Brain microvascular endothelial cell (primary cell): ENCODE data around the gene HMCN2.

Source experiments
- DNase-seq: peaks from one replicate; pipeline ENCODE4 v3.0.0-alpha.2; 2020
- H3K27ac ChIP-seq: fragments of 250-450 bp; sonication (Bioruptor Pico); 2 replicates; pipeline ENCODE4 v1.5.1; 2020; ENCODE audit warnings: mild to moderate bottlenecking, moderate library complexity
- H3K27me3 ChIP-seq: fragments of 250-450 bp; sonication (Bioruptor Pico); replicated peaks from 2 replicates; pipeline ENCODE4 v1.5.1; 2020; ENCODE audit warnings: mild to moderate bottlenecking
- H3K36me3 ChIP-seq: fragments of 250-450 bp; sonication (Bioruptor Pico); replicated peaks from 2 replicates; pipeline ENCODE4 v1.5.1; 2020; ENCODE audit warnings: mild to moderate bottlenecking
- H3K4me3 ChIP-seq: 2 replicates; pipeline ENCODE4 v1.5.1; 2011; ENCODE audit warnings: low read depth, mild to moderate bottlenecking, control low read depth, low read length, moderate library complexity
- in situ Hi-C: cut with HindIII; loops from 2 replicates; pipeline ENCODE4 v1.10.0; 2017; ENCODE audit warnings: low sequenced_read_pairs, low pct_ligation_motif_present
- TF ChIP-seq, protein P1 (sequence below): IDR thresholded peaks from 2 replicates; pipeline ENCODE4 v1.5.1; 2011; ENCODE audit warnings: low read depth, mild to moderate bottlenecking, moderate library complexity, low read length, control low read depth, inconsistent platforms; ENCODE audit errors: missing control alignments

Gene HMCN2

DNA sequence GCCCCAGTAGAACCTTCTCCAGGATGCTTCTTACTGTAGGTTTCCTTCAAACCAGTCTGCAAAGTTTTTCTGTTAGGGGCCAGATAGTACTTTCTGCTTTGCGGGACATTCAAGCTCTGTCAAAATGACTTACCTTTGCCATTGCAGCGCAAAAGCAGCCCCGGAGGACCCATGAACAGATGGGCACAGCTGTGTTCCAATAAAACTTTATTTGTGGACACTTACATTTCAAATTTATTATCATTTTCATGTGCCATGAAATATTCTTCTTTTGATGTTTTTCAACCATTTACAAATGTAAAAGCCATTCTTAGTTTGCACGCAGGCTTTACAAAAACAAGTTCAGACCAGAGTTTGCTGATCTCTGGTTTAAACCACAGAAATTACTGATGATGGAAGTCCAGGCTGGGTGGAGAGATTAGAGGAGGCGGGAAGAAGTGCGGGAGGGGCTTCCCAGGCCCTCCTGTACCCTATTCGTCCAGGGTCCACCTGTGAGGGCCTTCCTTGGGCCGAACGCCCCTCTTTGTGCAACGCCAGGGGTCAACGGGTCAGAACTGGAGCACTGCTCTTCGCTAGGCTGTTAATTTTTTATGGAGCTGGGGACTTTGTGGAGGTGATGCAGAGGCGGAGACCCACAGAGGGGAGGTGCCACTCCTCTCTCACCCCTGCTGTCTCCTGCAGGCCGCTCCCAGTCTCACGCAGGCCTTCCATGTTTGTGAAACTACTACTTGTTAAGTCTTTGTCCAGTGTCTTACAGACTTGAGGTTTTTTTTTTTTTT lies 171.6 kb downstream of the HMCN2 start:
- no peak overlapping the region for H3K27ac ChIP-seq
- no peak overlapping the region for H3K4me3 ChIP-seq
- TF ChIP-seq, protein P1, sequence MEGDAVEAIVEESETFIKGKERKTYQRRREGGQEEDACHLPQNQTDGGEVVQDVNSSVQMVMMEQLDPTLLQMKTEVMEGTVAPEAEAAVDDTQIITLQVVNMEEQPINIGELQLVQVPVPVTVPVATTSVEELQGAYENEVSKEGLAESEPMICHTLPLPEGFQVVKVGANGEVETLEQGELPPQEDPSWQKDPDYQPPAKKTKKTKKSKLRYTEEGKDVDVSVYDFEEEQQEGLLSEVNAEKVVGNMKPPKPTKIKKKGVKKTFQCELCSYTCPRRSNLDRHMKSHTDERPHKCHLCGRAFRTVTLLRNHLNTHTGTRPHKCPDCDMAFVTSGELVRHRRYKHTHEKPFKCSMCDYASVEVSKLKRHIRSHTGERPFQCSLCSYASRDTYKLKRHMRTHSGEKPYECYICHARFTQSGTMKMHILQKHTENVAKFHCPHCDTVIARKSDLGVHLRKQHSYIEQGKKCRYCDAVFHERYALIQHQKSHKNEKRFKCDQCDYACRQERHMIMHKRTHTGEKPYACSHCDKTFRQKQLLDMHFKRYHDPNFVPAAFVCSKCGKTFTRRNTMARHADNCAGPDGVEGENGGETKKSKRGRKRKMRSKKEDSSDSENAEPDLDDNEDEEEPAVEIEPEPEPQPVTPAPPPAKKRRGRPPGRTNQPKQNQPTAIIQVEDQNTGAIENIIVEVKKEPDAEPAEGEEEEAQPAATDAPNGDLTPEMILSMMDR, result no peak
- no peak for DNase-seq
- no peaks in the 10 kb centered on the region for H3K27me3 ChIP-seq
- in situ Hi-C loops, result no loop called here
- H3K36me3 ChIP-seq, result no peaks in the 10 kb centered on the region

DNA sequence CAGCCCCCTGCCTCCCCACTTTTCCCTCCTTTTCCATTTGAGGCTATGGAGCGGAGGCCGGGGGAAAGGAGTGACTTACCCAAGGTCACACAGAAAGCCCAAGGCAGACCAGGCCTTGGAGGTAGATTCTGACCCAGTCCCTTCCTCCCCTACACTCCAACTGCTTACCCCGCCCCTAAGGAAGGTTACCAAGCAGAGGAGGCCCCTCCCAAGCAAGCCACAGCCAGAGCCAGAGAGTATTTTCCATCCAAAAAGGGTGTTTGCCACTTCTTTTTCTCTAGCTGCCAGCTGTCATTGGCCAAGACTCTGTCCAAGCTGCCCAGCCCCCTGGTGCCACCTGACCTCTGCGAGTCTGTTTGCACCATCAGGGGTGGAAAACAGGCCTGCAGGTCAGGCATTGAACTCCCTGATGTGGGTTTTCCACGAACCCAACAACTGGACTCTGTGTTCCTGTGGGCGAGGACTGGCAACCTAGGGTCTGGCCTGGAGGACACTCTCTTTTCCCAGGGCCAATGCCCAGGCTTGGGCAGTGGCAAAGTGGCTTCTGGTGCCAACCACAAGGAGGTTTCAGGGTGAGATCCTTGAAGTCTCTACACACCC lies 172.9 kb downstream of the HMCN2 start:
- Histone ChIP-seq H3K27me3 (no peaks in the 10 kb centered on the region), H3K4me3 (no peak overlapping the region), H3K27ac (no peak overlapping the region), H3K36me3 (no peaks in the 10 kb centered on the region)
- no peak for DNase-seq
- in situ Hi-C loops, result no loop called here
- TF ChIP-seq, protein P1, result no peak

DNA sequence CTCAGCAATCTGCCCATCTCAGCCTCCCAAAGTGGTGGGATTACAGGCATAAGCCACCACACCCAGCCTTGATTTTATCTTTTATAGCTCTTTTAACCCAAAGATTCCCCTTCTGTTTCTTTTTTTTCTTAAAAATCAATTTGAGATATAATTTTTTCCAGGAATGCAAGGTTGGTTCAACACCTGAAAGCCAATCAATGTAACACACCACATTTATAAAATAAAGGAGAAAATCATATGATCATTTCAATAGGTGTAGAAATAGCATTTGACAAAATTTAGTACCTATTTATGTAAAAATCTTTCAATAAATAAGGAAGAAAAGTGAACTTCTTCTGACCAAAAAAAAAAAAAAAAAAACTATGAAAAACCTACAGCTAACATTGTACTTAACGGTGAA lies 175.5 kb downstream of the HMCN2 start:
- no peak overlapping the region for H3K4me3 ChIP-seq
- in situ Hi-C loops, result no loop called here
- DNase-seq, result no peak
- no peak overlapping the region for H3K27ac ChIP-seq
- no peaks in the 10 kb centered on the region for H3K27me3 ChIP-seq
- TF ChIP-seq, protein P1, result no peak
- H3K36me3 ChIP-seq, result no peaks in the 10 kb centered on the region

DNA sequence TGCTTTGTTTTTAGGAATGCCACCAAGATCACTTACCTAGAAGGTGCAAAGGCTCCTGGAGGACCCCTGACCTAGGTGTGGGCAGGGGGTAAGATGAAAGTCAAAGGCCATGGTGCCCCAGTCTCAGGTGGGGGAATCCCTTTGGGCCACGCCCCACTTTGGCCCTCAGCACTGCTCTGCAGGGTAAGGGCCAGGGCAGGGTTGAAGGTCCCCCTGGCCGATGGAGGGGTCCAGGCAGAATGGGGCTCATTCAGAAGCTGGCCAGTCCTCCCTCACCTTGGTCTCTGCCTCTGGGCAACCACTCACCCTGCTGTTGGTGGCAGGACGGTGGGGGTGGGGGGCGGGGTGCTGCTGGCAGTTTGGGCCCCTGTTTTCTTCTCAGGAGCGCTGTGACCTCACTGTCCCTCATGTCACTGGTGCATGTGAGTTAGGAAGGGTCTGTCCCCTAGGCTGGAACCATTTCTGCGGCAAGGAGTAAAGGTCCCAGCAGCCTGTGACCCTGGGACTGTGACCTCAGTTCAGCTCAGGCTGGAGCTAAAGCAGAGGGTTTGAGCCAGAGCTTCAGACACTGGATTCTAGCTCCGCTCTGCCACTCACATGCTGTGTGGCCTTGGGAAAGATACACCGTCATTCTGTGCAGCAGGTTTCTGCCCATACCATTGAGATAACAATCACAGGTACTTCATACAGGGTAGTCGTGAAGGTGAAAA lies 177.3 kb downstream of the HMCN2 start:
- Histone ChIP-seq H3K27me3 (no peaks in the 10 kb centered on the region), H3K4me3 (no peak overlapping the region), H3K36me3 (no peaks in the 10 kb centered on the region), H3K27ac (no peak overlapping the region)
- no peak for DNase-seq
- TF ChIP-seq, protein P1, result no peak
- in situ Hi-C loops, result no loop called here

DNA sequence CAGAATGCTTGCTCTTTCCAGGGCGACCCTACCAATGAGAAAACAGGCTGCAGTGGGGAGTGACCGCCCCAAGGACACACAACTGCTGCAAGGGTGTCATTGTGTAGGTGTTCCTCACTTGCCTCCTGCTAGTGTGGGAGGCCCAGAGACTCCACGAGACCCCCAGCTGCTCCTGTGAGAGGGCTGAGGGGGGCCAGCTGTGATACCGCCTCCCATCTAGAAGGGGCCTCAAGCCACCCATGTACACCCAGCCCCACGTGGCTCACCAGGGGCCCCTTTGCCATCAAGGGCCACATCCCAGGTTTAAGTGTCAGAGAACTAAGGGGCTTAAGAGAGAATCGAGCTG lies 177.9 kb downstream of the HMCN2 start:
- in situ Hi-C loops, result no loop called here
- TF ChIP-seq, protein P1, result no peak
- H3K27me3 ChIP-seq, result no peaks in the 10 kb centered on the region
- H3K36me3 ChIP-seq, result no peaks in the 10 kb centered on the region
- DNase-seq, result no peak
- no peak overlapping the region for H3K27ac ChIP-seq
- H3K4me3 ChIP-seq, result no peak overlapping the region
